ENCODE measurements around the gene ZNF609.
"Not testable (repeated sequence)": the region's sequence is repeated elsewhere in the genome, so short reads cannot be mapped to it uniquely, and the experiment has no call there.

Gene ZNF609

DNA sequence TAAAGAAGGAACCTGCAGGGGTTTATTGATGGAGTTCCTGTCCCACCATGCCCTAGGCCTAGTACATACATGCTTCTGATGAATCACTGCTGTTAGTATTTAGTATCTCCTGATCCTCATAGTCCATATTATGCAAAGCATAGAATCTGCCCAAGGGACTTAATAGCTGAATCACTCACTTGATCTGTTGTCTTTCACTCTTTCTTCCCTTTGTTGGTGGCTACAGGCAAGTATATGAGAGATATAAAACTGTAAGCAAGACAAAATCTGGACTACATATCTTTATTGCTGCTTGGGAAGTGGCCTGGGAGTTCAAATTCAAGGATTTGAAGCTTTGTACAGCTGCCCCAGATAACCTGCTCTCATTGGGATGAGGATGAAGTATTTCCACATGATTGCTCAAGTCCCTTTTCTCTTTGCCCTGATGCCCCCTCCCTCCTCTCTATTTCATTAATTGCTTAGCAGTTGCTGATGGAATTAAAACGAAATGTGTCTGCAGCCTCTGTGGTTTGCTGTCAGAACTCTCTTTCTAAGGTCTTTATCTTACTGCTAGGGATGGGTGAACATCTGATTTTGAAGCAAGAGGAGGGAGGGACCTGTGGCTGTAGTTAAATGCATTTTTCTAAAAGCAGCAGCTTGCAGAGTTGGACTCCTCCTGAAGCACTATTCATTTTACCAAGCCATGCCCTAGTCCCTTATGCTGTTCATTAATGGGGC is 114.1 kb downstream of the ZNF609 start:
- no peak for DNase-seq (ENCODE audit: extremely low read depth in 1 of 2, low read depth in 1 of 2)

DNA sequence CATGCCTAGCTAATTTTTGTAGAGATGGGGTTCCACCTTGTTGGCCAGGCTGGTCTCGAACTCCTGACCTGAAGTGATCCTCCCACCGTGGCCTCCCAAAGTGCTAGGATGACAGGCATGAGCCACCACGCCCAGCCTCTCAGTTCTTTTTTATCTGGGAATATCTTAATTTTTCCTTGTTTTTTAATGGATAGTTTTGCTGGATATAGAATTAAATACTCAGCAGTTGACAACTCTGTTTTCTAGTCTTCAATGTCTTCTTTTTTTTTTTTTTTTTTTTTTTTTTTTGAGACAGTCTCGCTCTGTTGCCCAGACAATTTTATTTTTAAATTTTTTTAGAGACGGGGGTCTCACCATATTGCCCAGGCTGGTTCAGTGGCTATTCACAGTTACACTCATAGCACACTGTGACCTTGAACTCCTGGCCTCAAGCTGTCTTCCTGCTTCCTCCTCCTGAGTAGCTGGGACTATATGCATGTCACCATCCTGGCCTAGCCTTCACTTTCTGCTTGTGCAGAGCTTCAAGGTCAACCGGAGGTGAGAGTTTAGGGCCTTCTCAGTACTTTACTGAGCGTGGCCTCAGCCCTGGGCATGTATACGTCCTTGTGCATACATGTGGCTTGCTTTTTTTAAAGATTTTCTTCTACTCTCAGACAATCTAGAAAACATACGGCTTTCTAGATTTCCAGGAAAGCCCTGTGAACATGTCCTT is 120.5 kb downstream of the ZNF609 start:
- no peak for DNase-seq (ENCODE audit: extremely low read depth in 1 of 2, low read depth in 1 of 2)

DNA sequence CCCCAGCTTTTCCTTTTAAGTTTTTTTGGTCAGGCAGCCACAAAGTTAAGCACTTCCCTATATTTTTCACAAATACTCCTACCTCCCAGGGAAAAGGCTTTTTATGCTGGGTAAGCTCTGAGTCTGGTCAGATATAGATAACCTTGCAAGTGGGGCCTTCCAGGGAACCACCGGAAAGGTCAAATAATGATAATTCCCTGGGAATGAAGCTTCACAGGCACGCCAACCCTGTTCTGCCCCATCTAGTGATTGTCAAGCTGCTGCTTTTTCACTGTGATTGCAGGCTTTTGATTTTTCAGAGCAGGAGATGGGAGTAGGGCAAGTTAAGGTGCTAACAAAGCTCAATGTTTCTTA is 121.0 kb downstream of the ZNF609 start:
- DNase-seq (ENCODE audit: extremely low read depth in 1 of 2, low read depth in 1 of 2), result no peak

DNA sequence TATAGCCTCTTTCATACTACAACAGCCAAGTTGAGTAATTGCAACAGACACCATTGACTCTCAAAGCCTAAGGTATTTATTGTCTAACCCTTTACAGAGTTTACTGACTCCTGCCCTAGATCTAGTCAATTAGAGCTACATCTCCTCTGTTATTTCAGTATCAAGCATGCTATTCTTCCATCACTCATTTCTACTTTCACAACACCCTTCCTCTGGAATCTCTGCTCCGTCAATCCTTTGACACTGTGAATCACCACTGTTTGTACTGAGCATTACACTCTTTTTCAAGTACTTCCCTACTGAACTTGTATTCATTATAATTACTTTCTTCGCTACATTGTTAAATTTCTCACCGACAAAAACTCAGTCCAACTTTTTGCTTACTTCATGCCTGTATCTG is 121.8 kb downstream of the ZNF609 start:
- no peak for DNase-seq (ENCODE audit: extremely low read depth in 1 of 2, low read depth in 1 of 2)

DNA sequence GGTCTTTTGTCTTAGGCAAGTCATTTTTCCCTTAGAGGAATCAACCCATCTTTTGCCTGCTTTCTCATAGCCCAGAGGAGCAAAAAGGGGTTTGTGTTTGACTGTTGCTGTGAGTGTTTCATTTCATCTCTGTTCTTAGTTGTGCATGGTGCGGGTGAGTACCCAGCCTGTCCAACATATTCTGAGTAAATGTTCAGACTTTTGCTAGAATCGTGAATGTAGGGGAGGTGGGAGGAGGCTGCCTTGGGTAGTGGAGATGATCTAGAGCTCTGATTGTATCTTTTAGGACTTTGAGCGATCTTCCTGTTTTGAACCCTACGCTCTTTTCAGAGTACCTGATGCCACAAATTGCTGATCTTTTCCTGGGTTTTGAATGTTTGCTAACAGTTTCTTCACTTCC is 123.1 kb downstream of the ZNF609 start:
- DNase-seq (ENCODE audit: extremely low read depth in 1 of 2, low read depth in 1 of 2), result no peak

DNA sequence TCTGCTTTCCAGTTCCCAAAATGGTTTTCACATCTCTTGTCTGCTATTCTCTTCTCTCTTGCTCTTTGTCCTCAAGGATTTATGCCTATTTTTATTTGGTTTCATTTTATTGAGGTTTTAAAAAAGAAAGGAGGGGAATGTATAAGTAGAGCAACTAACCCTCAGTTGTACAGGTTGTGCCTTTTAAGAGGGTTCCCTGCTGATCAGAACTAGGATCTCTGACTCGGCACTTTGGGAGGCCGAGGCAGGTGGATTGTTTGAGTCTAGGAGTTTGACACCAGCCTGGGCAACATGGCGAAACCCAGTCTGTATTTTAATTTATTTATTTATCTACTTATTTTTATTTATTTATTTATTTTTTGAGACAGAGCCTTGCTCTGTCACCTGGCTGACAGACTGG is 123.6 kb downstream of the ZNF609 start:
- no peak for DNase-seq (ENCODE audit: extremely low read depth in 1 of 2, low read depth in 1 of 2)

DNA sequence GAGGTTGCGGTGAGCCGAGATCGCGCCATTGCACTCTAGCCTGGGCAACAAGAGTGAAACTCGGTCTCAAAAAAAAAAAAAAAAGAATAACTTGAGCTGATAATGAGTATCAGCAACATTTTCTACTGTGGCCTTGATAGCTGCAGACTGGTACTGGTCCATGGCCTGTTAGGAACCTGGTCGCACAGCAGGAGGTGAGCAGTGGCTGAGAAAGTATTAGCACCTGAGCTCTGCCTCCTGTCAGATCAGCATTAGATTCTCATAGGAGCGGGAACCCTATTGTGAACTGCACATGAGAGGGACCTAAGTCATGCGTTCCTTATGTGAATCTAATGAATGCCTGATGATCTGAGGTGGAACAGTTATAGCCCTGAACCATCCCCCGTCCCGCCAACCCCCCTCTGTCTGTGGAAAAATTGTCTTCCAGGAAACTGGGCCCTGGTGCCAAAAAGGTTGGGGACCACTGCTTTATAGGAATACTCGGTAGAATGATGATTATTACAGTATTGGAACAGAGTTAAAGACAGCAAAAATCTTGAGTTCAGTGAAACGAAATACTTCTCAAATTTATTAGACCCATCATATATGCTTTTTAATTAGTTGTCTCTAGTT is 126.0 kb downstream of the ZNF609 start:
- DNase-seq (ENCODE audit: extremely low read depth in 1 of 2, low read depth in 1 of 2), result no peak

DNA sequence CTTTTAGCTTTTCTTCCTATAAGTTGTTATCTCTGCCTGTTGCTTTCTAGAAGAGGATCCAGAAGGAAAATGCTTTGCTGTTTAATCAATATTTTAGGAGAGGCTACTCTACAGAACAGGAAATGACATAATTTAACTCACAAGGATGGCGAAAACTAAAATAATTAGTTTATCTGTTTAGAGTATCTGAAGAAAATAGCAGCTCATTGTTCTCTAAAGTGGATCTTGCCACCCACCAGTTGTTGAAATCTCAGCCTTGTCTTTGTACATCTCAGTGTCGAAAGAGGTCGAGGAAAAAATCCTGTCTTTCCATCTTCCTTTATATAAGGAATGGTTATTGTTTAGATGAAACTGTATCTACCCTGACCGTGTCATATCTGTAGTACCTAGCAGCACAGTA is 126.6 kb downstream of the ZNF609 start:
- DNase-seq (ENCODE audit: extremely low read depth in 1 of 2, low read depth in 1 of 2), result no peak

DNA sequence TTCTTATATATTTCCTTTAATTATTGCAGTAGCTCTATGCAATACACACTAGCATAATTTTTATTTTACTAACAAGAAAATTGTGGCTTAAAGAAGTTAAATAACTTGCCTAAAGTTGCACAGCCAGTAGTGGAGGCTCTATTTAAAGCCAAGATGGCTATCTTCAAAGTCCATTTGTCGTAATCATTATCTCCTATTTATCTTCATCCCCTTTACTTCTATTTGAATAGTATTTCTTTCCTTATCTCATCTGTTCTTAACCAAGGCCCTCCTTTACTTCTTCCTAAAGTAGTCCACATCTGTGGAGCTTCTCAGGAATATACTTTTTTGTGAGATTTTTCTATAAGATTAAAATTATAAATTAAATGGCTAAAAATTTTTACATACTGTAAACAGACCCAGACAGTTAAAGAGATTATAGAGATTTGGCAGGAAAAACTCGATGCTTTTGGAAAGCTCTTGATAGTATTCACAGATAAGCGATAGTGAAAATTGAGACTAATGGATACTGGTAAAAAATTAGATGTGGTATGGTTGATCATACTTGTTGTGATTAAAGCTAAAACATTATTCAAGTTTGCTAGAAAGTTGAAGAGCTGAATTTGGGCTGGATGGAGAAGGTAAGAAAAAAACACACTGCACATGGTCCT is 129.2 kb downstream of the ZNF609 start:
- DNase-seq (ENCODE audit: extremely low read depth in 1 of 2, low read depth in 1 of 2), result no peak

DNA sequence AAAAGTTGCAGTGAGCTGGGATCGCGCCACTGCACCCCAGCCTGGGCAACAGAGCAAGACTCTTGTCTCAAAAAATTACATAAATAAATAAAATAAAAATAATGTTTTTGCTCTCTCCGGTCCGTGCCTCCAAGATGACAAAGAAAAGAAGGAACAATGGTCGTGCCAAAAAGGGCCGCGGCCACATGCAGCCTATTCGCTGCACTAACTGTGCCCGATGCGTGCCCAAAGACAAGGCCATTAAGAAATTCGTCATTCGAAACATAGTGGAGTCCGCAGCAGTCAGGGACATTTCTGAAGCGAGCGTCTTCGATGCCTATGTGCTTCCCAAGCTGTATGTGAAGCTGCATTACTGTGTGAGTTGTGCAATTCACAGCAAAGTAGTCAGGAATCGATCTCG is 132.5 kb downstream of the ZNF609 start:
- not testable (repeated sequence) for DNase-seq (ENCODE audit: extremely low read depth in 1 of 2, low read depth in 1 of 2)

DNA sequence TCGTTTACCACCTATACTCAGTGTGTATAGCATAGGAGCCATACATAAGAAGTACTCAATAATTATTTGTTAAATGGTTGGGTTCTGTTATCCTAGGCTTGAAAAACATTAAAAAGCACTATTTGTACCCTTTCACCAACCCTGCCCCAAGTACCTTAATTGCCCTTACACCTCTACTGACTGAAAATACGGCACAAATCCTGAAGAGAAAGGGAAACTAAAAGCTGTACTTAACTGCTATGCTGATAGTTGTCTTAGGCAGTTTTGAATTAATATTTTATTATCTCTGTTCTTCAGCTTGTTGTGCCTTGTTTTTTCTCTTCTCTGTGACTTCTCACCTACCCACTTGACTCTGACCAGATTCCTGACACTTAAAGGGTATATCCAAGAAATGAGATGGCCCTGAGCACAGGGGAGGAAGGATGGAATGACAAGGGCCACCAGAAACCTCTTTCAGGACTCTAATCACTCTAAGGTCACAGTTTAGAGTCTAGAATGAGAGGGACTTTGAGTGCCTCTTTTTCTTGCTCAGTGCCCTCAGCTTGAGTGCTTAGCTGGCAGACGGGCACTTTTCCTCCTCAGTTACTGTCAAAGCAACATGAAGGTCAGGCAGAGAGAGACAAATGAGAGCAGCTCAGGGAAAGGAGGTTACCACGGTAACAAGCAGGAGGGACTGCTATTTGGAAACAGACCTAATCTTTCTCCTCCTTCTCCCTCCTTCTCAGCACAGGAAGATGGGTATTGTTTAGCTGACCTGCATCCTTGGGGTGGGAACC is 136.5 kb downstream of the ZNF609 start:
- no peak for DNase-seq (ENCODE audit: extremely low read depth in 1 of 2, low read depth in 1 of 2)

DNA sequence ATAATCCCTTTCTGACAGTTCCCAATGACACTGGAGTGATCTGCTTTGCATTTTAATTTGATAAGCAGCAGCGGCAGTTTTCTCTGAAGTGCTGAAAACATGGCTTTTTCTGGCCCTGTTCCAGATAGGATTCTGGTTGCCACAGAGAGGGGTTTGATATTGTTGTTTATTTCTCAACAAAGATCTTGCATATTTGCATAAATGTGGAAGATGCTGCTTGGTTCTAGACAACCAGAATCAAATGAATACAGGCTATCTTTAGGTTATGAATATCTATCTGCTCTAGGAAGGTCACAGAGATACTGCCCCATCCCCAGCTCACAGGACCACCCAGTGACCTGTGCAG is 137.1 kb downstream of the ZNF609 start:
- no peak for DNase-seq (ENCODE audit: extremely low read depth in 1 of 2, low read depth in 1 of 2)

DNA sequence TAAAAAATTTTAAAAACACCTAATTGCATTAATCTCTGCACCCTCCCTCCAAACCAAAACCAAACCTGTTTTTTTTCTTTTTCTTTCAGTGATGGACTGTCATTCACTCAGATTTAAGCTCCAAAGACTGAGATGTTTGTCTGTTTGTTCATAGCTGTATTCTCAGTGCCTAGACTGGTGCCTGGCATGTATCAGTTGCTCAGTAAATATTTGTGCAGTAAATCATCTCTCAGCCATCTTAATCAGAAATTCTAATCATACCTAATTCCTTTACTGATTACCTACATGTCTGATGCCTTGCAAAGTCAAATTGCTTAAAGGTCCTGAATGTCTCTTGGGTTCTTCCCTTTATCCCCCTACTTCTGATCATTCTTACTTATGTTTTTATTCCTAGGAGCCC is 138.8 kb downstream of the ZNF609 start:
- no peak for DNase-seq (ENCODE audit: extremely low read depth in 1 of 2, low read depth in 1 of 2)

DNA sequence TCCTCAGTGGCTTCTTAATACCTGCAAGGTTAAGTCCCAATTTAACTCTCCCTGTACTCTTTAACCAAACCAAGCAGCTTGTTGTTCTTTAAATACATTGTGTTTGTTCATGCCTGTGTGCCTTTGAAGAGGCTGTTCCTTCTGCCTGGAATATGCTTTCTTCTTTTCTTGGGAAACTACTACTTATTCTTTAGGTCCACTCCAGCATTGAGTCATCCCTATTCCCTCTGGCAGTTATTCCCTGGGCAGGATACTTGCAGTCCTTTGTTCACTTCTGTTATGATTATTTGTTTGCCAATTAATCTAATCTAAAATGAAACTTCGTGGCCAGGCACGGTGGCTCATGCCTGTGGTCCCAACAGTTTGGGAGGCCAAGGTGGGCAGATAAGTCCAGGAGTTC is 139.3 kb downstream of the ZNF609 start:
- DNase-seq (ENCODE audit: extremely low read depth in 1 of 2, low read depth in 1 of 2), result no peak

DNA sequence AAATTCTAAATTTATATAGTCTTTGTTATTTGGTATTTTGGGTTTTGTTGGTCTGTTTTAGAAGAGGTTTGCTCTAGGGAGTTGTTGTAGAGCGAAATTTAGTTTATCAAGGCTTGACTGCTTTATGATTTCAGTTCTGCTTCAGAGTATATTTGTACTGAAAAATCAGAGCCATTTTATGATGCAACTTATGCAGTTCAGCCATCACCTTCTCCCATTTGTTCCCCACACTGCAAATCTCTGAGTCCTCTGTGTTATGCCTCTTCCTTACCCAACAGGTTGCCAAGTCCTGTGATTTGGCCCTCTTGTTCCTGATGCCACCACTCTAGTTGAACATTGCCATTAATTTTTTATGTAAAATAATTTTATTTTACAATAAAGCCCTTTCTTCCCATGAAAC is 140.4 kb downstream of the ZNF609 start:
- no peak for DNase-seq (ENCODE audit: extremely low read depth in 1 of 2, low read depth in 1 of 2)

DNA sequence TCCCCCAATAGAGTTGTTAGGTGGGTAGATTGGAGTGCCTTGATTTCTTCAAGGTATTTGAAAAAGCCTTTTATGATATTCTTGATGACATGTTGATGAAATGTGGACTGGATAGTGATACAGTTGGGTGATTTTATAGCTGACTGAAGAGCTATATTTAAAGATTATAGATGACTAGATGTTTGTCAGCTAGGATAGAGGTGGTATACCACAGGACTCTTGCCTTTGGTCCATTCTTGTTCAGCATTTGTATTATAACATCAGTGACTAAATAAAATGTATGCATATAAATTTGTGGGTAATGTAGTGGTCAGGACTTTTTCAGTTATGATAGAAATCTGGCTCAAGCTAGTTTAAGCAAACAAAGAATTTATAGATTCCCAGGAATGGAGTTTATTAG is 143.9 kb downstream of the ZNF609 start:
- no peak for DNase-seq (ENCODE audit: extremely low read depth in 1 of 2, low read depth in 1 of 2)

DNA sequence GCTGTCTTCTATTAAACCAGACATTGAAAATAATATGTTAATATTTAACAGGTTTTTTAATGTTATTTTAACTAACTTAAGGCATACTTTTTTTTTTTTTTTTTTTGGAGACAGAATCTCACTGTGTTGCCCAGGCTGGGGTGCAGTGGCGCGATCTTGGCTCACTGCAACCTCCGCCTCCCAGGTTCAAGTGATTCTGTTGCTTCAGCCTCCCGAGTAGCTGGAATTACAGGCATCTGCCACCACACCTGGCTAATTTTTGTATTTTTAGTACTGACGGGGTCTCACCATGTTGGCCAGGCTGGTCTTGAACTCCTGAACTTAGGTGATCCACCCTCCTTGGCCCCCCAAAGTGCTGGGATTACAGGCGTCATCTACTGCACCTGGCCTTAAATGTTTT is 147.0 kb downstream of the ZNF609 start:
- not testable (repeated sequence) for DNase-seq (ENCODE audit: extremely low read depth in 1 of 2, low read depth in 1 of 2)

DNA sequence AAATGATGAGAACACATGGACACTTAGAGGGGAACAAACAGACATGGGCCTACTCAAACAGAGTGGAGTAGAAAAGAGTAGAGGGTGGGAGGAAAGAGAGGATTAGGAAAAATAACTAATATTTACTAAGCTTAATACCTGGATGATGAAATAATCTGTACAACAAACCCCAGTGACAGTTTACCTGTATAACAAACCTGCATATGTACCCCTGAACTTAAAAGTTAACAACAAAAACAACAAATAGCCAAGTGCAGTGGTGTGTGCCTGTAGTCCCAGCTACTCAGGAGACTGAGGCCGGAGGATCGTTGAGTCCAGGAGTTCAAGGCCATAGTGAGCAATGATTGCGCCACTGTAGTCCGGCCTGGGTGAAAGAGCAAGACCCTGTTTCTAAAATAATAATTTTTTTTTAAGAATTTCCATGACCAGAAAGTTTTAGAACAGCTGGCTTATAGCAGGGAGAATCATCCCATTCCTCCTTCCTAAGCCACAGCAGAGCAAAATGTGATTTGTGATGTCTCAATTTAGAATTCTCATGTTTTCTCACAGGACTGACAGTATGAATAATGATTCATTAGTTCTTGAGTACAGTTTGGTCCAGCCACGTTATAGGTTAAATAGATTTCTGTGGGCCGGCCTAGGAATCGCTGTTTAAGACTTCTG is 150.0 kb downstream of the ZNF609 start:
- no peak for DNase-seq (ENCODE audit: extremely low read depth in 1 of 2, low read depth in 1 of 2)

DNA sequence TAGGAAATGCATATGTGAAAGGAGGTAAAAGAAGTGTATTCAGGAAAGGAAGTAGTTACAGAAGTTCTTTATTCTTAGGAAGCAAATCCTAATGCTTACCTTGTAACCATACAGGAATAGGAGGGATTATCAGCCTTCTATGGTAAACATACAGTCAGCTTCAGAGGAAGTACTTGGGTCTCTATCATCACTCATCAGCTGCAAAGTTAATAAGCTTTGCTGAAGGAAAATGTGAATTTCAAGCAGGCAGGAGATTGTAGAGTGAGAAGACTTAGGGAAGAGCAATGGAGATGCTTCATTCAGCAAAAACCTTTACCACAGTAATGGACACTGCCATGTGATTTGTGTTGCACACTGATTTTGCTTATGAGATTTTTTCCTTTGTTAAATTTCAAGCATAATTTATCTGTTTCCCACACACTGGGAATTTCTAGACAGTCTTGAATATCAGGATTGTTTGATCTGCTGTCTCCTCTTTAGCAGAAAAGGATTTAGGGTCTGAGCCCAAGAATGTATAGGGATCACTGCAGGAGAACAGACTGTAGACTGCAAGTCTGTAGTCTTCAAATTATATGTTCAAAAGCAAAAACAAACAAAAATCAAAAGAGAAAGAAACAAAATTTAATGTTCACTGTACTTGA is 150.8 kb downstream of the ZNF609 start:
- no peak for DNase-seq (ENCODE audit: extremely low read depth in 1 of 2, low read depth in 1 of 2)

DNA sequence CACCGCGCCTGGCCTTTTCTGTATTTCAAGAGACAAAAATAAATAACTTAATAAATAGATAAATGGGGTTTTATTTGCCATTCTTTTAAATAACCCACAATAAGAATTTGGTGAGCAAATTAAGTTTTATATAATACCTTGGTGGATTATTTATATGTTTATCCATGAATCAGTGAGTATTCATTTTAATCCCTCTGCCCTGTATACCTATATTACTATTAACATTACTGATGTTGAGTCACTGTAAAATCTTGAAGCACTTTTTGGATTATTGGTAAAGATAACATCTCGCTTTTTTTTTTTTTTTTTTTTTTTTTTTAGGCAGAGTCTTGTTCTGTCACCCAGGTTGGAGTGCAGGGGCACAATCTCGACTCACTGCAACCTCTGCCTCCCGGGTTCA is 154.1 kb downstream of the ZNF609 start:
- DNase-seq (ENCODE audit: extremely low read depth in 1 of 2, low read depth in 1 of 2), result no peak
